LNCAP (cell line): ENCODE results near the gene MEP1B.

Source experiments
- TF ChIP-seq, protein P1 (sequence below): fragments of 450-650 bp; IDR thresholded peaks from 2 replicates; pipeline ENCODE4 v1.5.1; 2017; ENCODE audit warnings: mild to moderate bottlenecking

The MEP1B gene

DNA sequence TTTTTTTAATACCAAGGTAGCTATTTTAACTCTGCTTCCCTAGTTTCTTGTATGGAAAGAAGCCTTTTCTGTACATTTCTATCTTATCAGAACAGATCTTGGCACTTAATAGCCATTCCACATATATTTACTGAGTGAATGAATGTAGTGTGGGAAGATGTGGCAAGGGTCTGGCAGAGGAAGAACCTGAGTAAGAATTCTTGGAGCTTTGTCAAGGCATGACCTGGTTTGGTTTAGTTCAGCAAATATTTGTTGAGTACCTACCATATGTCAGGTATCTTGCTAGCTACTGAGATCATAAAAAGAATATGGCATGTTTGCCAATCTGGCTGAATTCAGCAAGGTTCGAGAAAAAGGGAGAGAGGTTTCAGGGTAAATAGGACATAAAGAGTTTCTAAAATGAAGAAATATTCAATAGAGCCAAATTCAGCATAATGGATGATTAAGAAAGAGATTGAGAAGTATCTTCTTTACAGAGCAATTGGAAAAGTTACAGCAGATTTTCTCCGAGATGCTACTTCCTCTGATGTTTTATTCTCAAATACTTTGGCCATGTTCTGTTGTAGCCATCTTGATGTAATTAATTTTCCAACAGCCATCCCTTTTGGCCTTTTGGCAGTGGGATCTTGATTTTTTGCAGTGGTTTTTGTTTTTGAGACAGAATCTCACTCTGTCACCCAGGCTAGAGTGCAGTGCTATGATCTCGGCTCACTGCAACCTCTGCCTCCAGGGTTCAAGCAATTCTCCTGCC lies 21.7 kb upstream of the MEP1B start:
- TF ChIP-seq, protein P1, sequence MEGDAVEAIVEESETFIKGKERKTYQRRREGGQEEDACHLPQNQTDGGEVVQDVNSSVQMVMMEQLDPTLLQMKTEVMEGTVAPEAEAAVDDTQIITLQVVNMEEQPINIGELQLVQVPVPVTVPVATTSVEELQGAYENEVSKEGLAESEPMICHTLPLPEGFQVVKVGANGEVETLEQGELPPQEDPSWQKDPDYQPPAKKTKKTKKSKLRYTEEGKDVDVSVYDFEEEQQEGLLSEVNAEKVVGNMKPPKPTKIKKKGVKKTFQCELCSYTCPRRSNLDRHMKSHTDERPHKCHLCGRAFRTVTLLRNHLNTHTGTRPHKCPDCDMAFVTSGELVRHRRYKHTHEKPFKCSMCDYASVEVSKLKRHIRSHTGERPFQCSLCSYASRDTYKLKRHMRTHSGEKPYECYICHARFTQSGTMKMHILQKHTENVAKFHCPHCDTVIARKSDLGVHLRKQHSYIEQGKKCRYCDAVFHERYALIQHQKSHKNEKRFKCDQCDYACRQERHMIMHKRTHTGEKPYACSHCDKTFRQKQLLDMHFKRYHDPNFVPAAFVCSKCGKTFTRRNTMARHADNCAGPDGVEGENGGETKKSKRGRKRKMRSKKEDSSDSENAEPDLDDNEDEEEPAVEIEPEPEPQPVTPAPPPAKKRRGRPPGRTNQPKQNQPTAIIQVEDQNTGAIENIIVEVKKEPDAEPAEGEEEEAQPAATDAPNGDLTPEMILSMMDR: no peak

DNA sequence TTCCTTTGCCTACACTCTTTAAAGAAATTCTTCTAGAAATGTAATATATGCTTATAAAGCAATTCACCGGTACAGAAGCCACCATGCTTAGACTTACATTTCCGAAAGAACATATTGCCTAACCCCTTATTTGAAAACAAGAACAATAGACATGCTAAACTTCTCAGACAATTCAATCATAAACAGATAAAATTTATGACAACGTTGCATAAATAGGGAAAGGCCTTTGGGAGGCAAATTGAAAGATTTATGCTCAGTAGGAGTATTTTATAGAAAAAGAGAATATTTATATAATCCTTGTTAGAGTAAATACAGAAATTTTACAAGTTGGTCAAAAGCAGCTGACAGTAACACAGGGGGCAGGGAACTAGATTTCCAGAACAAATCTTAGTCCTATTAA lies 16.2 kb upstream of the MEP1B start:
- TF ChIP-seq, protein P1: no peak

DNA sequence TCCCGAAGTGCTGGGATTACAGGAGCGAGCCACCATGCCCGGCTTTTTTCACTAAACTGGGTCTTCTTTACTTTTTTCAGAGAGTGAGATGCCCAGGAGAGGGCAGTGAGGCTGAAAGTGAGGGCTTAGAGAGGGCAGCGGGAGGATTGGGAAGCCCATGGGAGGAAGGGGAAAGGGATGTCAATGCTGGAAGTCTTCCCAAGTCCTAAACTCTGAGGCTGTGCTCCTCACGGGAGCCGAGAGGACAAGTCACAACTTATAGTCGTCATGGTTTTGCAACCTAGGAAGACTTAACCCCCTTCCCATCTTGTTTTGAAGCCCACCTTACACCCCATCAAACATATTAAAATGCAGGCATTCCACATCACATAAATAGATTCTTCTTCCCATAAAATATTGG lies 15.1 kb upstream of the MEP1B start:
- TF ChIP-seq, protein P1: no peak

DNA sequence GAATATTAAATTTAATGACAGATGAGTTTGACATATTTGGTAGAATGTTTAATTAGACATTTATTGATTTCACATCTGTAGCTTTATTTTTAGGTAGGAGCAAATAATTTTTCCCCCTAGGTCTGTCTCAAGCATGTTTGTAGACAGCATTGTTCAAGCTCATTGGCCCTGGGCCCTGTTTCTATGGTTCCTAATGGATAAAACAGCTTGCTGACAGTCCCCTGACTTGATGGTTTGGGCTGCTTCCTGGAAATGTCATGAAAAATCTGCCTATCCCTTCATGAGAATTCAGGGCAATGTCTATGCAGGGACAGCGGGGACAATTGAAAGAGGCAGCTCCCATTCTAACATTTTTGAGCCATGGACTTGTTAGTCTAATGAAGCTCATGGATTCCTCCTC lies 14.6 kb upstream of the MEP1B start:
- TF ChIP-seq, protein P1: no peak

DNA sequence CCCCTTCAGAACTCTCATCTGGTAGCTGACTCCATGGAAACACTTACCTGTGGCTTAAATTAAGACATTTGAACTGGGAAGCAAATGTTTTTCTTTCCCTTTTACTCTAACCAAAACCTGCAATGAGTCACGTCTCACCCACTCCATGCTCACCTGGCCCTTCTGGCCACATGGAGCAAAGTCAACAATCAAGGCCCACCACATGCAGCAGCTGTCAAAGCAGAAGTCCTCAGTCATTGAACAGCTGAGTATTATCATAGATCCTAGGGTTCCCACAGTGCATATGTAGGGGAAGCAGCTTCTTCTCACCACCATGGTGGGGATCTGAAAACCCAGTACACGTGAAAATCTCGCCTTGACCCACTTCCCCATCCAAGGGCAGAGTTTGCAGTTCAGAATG lies 12.3 kb upstream of the MEP1B start:
- TF ChIP-seq, protein P1: no peak

DNA sequence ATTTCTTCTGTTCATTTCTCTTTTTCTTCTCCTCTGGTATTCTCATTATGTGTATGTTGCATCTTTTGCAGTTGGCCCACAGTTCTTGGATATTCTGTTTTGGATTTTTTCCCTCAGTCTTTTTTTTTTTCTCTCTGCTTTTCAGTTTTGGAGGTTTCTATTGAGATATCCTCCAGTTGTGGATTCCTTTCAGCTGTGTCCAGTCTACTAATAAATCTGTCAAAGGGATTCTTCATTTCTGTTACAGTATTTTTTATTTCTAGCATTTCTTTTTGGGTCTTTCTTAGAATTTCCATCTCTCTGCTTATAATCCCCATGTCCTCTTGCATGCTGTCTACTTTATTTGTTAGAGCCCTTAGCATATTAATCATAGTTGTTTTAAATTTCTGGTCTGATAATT lies 6.3 kb upstream of the MEP1B start:
- TF ChIP-seq, protein P1: no peak

DNA sequence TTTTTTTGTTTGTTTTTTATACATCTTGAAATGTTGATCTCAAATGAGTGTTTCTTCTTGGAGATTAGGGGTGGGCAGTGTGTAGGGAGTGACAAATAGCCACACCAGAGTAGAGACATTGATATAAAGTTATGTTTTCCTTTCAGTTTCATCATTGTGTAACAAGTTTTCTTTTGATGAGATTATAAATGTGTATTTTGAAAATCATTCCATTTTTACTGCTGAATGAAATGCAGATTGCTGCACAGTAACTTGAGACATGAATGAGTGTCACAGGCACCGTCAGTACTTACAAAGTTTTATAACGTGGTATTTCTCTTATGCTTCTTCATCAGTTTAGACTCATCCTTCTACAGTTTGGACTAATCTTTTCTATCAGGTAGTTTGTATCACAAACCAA lies 370 bp downstream of the MEP1B start:
- TF ChIP-seq, protein P1: no peak
